ENCODE results near the gene GABRG3. TPM values are rescaled to one million over a fixed set of nuclear protein-coding genes. Genes with fewer than 3 reads are reported as not detected.

The GABRG3 gene
- polyA plus RNA-seq, 4 donors = 1.7 to 2.4 (median 2.2) TPM

DNA sequence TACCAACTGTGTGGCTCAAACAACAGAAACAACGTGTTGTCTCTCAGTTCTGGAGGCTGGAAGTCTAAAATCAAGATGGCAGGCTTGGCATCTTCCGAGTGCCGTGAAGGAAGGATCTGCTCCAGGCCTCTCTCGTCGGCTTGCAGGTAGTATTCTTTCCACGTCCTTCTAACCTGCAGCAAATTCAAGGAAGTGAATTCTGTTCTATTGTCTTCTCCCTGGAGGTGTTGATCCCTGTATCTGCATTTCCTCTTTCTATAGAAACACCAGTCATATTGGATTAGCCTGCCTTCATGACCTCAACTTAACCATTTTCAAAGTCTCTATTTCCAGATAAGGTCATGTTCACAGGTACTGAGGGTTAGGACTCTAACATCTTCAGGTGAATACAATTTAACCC, 512.1 kb downstream of the GABRG3 start:
- DNase-seq (ENCODE audit: low read depth in 4 of 4, low spot score in 3 of 4) = no peak

DNA sequence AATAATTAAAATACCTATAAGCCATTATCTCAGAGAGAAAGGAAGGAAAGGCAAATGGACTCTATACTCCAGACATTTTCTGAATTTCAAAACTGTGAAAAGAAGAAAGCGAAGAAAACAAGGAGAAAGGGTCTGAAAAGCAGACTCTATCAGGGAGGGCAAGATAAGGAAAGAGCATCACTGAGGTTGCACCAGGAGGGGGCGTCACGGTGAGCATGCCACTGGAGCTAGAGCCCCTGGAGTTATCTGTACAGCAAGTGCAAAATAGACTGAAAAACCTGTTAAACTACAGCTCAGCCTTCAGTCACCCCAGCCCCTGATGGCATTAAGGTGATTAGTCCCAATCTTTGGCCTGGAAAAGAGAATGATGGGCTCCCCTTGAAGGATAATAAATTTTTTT, 514.3 kb downstream of the GABRG3 start:
- DNase-seq (ENCODE audit: low read depth in 4 of 4, low spot score in 3 of 4) = no peak

DNA sequence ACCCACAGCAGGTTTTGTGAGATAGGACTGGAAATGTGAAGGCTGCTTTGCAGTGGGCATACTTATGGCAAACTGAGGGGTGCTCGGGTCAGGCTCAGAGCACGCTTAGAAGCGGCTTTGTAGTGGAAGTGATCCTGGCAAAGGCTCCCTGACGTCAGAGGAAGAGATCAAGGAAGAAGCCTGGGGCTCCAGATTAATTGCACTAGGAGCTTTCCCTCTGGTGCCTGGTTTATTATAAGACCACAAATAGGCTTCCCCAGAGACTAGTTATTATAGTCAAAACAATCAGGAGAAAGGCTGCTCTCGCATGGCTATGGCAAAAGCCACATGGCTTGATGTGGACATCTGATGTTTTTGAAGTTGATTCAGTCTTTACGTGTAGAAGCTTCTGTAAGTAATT, 515.1 kb downstream of the GABRG3 start:
- no peak for DNase-seq (ENCODE audit: low read depth in 4 of 4, low spot score in 3 of 4)

DNA sequence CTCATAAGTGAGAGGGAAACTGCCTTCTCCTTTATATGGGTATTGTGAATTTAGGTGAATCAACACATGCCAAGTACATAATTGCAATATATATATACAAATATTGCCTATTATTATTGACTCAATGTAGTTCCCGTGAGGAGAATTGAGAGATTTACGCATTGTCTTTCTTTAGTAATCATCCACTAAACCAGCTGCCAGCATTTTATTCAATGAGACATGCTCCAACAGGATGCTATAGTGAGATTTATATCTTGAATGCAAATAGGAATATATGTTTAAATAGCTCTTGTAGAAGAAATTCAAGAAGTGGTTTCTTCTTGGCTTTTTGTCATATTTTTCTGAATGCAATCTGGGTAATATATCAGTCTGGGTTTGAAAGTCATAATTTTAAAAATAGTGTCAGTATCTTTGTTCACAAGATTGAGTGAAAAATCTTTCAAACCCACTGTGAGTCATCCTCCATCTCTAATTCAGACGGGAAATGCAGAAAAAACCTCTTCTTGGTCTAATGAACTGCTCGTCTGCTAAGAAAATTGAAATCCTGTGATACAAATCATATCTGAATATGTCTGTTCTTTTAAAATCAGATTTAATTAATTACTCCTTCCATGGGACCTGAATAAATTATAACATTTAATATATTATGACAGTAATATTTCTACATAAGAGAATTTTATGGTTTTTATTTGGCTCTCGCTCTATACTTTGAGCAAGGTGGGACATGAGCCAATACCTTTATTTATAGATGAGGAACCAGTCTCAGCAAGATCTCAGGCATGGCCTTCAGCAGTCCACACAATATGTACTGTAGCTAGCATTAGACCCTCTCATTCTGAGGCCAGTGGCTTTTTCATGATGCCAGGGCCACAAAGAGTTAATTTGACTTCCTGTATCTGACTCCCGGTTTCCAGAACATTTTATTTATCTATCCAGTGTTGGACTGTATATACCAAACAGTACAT, 516.0 kb downstream of the GABRG3 start:
- DNase-seq (ENCODE audit: low read depth in 4 of 4, low spot score in 3 of 4) = no peak

DNA sequence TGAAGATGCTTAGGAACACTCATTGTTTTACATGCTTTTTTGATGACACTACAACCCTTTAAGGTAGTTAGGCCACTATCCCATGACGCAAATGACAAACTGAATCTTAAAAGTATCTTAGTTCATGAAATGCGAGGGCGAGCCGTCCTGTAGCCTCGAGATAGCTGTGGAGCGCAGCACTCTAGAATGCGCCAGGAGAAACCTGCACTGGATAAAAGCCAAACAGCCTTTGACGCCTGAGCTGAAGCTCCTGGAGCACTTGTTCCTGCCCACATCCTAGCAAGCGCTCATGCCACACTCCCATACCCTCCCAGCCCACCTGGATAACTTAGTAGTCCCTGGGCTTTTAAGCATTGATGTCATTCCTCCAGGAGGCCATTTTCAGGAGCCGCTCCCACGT, 516.9 kb downstream of the GABRG3 start:
- DNase-seq (ENCODE audit: low read depth in 4 of 4, low spot score in 3 of 4) = no peak

DNA sequence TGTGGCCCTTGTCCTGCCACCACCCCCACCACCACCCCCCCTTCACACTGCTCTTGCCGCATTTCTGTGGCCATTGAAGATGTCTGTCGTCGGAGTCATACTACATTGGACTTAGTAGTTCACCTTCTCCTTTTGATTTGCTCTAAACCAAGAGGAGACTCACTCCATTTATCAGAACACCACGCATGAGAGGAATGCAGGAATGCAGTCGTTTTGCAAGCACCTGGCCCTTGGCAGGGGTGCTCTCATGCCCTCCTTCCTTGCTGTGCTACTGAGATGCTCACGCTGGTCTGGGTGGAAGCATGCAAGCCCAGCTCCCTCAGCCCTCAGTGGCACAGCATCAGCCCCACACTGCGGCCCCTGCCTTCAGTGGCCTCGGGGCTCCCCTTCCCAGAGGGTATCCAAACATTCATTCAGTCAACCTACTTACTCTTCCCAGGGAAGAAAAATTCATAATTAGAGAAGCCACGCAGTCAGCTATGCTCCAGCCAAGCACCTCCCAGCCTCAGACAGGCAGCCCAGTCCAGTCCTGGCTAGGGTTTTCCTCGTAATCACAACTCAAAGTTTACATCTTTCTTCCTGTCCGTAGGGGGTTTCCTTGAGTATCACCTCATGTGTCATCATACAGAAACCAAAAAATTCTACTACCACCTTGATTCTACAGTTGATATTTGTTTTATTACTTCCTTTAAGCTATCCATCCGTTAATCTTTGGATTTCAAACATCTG, 520.0 kb downstream of the GABRG3 start:
- DNase-seq (ENCODE audit: low read depth in 4 of 4, low spot score in 3 of 4) = no peak

DNA sequence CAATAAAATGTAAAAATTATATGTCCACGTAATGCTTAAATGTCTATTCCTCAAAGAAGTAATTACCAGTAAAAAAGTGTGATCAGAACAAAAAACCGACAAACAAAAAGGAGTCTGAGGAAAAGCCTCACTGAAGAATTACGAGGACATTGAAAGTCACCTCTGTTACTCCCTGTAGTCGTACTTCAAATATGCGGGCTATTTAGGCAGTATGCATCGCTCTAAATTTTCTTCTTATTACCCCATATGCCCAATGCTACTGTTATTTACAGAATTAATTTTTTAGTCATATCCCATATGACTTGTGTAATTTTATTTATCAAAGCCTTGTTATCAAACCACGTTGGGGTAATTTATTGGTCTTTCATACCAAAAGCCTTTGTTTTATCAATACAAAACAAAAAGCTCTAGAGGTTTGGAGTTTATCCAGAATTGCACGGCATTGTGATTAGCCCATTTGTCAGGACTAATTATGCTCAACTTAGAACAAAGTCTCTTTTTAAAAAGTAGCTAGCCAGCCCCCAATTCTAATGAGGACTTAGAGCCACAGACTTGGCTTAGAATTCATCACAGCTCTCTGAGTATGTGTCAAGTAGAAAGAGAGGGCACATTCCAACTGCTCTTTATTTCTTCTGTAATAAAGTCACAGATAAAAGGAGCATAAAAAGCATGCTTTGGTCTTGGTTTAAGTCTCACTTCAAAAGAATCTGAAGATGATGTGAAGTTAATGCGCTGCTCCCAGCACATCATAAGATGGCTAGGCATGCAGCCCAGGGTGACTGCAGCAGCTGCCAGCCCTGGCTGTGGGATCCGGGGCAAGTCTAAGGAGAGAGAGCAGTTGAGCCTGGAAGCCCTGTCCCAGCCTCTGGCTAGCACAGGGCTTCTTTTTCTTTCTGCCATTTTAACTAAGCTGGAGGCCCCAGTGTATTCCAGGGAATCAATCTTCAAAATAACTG, 521.0 kb downstream of the GABRG3 start:
- DNase-seq (ENCODE audit: low read depth in 4 of 4, low spot score in 3 of 4) = no peak

DNA sequence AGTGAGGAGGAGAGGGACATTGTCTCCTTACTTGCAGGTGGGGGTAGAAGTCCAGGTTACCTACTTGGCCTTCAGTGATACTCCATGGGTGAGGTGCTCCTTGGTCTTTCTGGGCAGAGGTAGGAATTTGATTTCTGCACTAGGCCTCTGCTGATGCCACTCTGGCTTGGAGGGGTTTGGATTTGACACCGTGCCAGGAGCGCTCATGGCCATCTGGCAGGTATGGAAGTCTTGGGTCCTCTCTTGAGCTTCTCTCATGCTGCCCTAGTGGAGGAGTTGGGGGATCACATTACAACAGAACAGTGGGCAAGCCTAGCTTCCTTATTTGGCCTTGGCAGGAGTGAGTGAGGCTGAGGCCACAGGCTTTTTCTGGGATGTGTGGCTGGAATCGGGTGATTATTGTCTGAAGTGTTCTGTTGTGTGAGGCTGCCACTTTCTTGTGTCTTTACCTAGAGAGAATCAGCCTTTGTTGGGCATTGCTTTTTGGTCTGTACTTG, 525.0 kb downstream of the GABRG3 start:
- no peak for DNase-seq (ENCODE audit: low read depth in 4 of 4, low spot score in 3 of 4)

DNA sequence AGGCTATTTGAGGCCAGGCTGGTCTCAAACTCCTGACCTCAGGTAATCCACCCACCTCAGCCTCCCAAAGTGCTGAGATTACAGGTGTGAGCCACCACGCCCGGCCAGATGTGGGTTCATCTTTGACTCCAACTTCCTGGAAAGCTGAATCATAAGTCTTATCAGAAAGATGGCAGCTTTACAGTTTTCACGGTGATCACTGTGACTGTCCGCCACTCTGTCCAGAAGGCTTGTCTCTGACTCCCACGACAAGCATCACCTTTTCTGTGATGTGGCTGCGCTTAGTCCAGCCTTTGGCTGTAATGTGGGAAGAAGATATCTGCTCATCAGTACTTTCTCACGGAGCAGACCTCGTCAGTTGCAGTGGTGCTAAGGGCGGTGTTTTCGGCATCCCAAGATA, 527.7 kb downstream of the GABRG3 start:
- no peak for DNase-seq (ENCODE audit: low read depth in 4 of 4, low spot score in 3 of 4)

DNA sequence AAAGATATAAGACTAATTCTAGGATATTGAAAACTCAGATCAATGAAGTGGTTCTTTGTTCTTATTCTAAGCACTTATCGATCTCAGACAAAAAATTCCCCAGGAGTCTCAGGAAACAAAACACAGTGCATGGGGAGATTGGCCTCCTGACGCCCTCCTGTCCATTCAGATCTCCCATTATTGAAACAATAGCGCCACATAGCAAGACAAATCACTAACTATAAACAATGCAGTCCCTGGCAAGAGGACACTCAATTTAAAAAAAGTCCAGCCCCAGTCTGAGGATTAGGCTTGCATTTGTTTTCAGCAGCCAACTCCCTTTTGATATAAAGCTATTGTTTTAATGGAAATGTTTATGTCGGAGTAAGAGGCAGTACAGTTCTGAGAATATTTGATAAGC, 528.2 kb downstream of the GABRG3 start:
- DNase-seq (ENCODE audit: low read depth in 4 of 4, low spot score in 3 of 4) = no peak

DNA sequence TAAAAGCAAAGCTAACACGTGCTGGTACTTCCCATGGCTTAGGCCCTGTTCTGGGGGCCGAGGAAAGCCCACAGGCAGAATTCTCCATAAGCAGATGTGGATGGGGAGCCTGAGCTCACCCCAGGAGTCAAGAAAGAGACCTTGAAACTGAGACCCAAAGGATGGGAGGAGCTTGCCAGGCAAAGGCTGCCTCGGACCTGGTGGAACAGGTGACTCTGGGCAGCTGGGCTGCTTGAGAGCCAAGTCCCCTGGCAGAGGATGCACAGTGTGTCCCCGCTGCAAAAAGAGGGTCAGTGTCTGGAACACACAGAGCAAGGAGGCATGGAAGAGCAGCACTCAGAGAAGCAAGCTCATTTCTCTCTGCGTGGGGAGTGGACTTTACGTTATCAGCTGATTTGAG, 528.7 kb downstream of the GABRG3 start:
- DNase-seq (ENCODE audit: low read depth in 4 of 4, low spot score in 3 of 4) = no peak

DNA sequence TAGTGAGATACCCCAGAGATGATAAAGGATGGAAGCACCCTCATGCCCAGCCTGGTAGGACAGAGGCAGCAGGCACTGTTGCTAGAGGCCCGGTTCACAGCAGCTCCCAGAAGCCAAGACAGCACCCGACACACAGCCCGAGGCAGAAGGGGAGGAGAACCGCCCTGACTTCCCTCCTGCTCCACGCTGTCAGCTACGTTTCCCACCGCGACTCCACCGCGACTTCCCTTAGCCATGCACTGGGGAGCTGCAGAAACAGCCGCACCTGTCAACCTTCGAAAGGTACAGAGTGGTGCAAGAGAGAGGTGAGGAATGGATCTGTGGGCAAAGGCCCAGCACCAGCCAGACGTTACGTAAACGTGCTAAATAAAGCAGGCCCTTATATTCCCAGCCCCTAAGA, 529.2 kb downstream of the GABRG3 start:
- DNase-seq (ENCODE audit: low read depth in 4 of 4, low spot score in 3 of 4) = no peak

DNA sequence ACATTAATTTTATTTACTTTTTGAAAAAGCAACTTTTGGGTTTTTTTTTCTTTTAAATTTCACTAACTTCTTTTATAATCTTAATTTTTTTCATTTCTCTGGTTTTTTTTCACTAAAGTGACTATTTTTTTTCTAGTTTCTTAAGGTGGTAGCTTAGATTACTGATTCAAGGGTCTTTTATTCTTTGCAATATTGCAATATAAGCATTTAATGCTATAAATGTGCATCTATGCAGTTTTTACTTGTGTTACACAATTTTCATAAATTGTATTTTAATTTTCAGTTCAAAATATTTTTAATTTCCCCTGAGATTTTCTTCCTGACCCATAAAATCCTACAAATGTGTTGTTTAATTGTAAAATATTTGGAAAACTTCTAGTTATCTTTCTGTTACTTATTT, 535.8 kb downstream of the GABRG3 start:
- no peak for DNase-seq (ENCODE audit: low read depth in 4 of 4, low spot score in 3 of 4)

DNA sequence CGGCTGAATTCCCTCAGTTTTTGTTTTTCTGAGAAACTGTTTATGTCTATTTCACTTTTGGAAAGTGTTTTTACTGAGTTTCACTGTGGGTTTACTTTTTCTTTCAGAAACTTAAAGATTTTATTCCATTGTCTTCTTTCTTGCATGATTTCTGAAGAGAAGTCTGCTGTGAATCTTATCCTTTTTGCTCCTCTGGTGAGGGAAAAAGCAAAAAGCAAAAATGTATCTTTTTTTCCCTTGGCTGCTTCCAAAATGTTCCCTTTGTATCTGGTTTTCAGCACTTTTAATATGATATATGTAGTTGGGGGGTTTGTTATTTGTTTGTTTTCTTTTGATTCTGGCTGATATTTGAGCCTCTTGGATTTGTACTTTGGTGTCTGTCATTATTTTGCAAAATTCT, 538.0 kb downstream of the GABRG3 start:
- no peak for DNase-seq (ENCODE audit: low read depth in 4 of 4, low spot score in 3 of 4)

DNA sequence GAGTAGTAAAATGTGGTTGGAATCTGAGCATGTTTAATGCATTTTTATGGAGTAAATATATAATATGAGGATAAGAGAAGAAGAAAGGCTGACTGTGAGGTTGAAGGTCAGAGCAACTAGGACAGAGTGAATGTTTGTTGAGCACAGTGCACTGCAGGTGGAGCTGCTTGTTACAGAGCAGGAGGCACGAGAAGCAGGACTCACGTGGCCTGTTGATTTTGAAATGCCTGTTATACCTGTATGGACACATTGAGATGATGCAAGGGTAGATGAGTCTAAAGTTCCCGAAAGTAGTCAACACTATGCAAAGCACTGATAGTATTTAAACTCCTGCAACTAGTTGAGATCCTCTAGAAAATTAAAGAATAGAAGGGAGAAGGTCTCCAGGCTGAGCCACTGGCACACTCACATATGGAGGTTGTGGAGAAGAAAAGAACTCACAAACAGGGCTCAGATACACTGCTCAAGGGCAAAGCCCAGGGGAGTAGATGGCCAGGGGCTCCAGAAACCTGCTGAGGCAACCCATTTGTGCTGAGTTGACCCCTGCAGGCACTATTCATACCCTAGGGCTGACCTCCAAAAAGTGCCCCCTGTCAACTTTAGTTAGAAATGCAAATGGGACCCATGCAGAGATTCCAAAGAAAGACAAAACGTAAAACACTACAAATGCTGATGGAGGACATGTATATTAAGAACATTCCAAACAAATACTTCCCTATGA, 541.5 kb downstream of the GABRG3 start:
- no peak for DNase-seq (ENCODE audit: low read depth in 4 of 4, low spot score in 3 of 4)

DNA sequence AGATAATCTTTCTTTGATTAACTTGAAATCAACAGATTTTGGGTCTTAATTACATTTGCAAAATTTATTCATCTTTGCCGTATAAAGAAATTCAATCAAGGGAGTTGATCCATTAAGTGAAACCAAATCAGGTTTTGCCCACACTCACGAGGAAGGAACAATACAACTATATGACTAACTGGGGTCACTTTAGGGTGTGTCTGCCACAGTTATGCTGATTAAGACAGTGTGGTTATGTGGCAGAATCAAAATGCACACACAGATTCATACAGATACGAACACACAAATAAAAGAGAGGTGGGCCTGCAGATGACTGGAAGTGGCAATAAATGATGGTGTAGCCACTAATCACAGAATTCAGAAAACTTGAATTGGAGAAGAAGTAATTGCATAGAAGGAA, 543.5 kb downstream of the GABRG3 start:
- DNase-seq (ENCODE audit: low read depth in 4 of 4, low spot score in 3 of 4) = no peak

DNA sequence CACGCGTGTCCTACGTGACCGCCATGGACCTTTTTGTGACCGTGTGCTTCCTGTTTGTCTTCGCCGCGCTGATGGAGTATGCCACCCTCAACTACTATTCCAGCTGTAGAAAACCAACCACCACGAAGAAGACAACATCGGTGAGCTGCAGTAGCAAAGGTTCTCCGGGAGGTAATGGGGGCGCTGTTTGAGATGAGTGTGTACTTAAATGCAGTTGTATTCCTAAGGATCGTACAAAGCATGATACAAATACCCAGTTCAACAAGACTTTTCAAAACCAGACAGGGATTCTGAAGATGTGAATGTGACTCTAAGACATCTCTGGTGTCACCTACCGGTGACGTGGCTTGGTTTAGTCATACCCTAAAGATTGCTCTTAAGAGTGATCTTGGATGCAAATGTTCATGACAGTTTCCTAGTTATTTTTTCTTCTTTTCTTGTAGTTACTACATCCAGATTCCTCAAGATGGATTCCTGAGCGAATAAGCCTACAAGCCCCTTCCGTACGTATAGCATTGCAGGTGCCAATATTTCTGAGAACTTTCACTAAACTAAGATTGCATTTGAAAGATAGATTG, 556.6 kb downstream of the GABRG3 start:
- no peak for DNase-seq (ENCODE audit: low read depth in 4 of 4, low spot score in 3 of 4)

DNA sequence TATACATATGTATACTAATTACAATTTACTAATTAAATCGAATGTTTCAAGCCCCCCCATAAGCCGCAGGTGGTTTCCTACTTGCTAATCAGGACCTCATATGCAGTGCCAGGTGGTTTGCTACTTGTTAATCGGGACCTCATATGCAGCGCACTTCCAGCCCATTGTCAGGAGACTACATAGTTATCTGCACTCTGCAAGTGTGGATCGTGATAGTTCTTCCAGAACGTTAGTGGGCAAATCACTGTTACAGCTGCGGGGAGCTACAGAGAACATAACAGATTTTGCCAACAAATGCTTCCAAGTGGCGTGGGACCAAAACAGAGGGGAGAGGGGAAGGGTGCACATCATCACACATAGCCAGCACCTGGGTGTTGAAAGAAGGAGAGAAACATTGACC, 558.4 kb downstream of the GABRG3 start:
- DNase-seq (ENCODE audit: low read depth in 4 of 4, low spot score in 3 of 4) = no peak

DNA sequence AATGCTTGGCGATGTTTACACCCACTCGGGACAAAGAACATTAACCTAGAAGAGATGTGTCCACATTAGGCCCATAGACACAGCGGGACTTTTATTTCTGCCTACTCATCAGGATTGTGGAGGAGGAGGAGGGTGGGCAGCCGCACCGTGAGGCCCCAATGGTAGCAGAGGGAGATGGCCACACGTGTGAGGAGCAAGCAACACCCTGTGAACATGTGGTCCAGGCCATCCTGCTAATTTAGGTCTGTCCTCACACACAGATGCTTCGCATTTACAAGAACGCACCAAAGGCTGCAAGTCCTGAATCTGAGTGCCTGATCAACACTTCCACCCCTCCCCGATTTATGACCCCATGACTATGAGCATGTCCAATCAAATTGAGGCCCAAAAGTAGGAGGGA, 560.0 kb downstream of the GABRG3 start:
- no peak for DNase-seq (ENCODE audit: low read depth in 4 of 4, low spot score in 3 of 4)

DNA sequence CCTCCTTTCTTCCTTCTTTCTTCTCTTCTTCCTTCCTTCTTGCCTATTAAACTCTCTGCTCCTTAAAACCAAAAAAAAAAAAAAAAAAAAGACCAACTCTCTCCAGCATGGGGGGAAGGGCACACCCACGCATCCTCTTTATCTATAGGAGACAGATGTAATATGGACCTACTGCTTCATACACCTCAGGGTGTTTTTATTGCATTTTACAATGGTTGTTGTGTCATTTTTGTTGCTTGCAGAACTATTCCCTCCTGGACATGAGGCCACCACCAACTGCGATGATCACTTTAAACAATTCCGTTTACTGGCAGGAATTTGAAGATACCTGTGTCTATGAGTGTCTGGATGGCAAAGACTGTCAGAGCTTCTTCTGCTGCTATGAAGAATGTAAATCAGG, 561.4 kb downstream of the GABRG3 start:
- DNase-seq (ENCODE audit: low read depth in 4 of 4, low spot score in 3 of 4) = no peak
